22Rv1 (cell line): ENCODE data around the gene UBE2O.

Experiments used
- ZFX ChIP-seq: fragments of 450-650 bp; IDR thresholded peaks from 2 replicates; pipeline ENCODE4 v1.6.1; 2017; ENCODE audit warnings: antibody characterized with exemption, borderline replicate concordance
- TF ChIP-seq, protein P1 (sequence below): fragments of 450-650 bp; IDR thresholded peaks from 2 replicates; pipeline ENCODE4 v1.5.1; 2017; ENCODE audit warnings: mild to moderate bottlenecking

GRCh38 chr17:76434870-76435269, 18.1 kb downstream of the UBE2O start:
- TF ChIP-seq, protein P1, sequence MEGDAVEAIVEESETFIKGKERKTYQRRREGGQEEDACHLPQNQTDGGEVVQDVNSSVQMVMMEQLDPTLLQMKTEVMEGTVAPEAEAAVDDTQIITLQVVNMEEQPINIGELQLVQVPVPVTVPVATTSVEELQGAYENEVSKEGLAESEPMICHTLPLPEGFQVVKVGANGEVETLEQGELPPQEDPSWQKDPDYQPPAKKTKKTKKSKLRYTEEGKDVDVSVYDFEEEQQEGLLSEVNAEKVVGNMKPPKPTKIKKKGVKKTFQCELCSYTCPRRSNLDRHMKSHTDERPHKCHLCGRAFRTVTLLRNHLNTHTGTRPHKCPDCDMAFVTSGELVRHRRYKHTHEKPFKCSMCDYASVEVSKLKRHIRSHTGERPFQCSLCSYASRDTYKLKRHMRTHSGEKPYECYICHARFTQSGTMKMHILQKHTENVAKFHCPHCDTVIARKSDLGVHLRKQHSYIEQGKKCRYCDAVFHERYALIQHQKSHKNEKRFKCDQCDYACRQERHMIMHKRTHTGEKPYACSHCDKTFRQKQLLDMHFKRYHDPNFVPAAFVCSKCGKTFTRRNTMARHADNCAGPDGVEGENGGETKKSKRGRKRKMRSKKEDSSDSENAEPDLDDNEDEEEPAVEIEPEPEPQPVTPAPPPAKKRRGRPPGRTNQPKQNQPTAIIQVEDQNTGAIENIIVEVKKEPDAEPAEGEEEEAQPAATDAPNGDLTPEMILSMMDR: no peak
- TF ChIP-seq ZFX: no peak
